Stimulated activated CD8-positive, alpha-beta memory T cell treated with anti-CD3 and anti-CD28 coated beads, Interleukin-2, amount 100 ng/mL, for 1 hour (primary cell): Measurements from ENCODE around the gene FOXB1.
A peak's percentile ranks its signal among the peaks of the same experiment; 100 is the strongest.

Source experiments
- DNase-seq, 2 donors: peaks; one replicate each; pipeline ENCODE4 v3.0.0-alpha.2; 2020; ENCODE audit warnings: low read depth in 2 of 2

The FOXB1 gene

GRCh38 chr15:60004009-60004845 is at the start of gene FOXB1:
FOXB1 (plus strand) TSS chr15:60004311; CDS start chr15:60004964, 653 bp downstream.
- DNase-seq = no peak

- no peak for DNase-seq
Measured at GRCh38 chr15:59958288-59958687, 45.8 kb upstream of the FOXB1 start.

- no peak for DNase-seq
Measured at GRCh38 chr15:59960318-59960717, 43.8 kb upstream of the FOXB1 start.

GRCh38 chr15:59963322-59963721 is 40.8 kb upstream of the FOXB1 start:
- DNase-seq = no peak

- DNase-seq = no peak
Measured at GRCh38 chr15:59963925-59964324, 40.2 kb upstream of the FOXB1 start.

GRCh38 chr15:59965741-59966140 is 38.4 kb upstream of the FOXB1 start:
- no peak for DNase-seq

GRCh38 chr15:59966262-59966661 is 37.8 kb upstream of the FOXB1 start:
- DNase-seq = no peak

GRCh38 chr15:59968314-59968713 is 35.8 kb upstream of the FOXB1 start:
- DNase-seq = no peak

GRCh38 chr15:59972241-59972640 is 31.9 kb upstream of the FOXB1 start:
- DNase-seq = no peak

GRCh38 chr15:59976480-59977271 is 27.4 kb upstream of the FOXB1 start:
- DNase-seq = peak in 1 of 2 donors; percentile 8

GRCh38 chr15:59991834-59992233 is 12.3 kb upstream of the FOXB1 start:
- no peak for DNase-seq

GRCh38 chr15:59993041-59993750 is 10.9 kb upstream of the FOXB1 start:
- no peak for DNase-seq

GRCh38 chr15:59993950-59994401 is 10.1 kb upstream of the FOXB1 start:
- no peak for DNase-seq

GRCh38 chr15:59994526-59994887 is 9.6 kb upstream of the FOXB1 start:
- no peak for DNase-seq

GRCh38 chr15:59994888-59995557 is 9.1 kb upstream of the FOXB1 start:
- DNase-seq = no peak

- no peak for DNase-seq
Measured at GRCh38 chr15:59995568-59996297, 8.4 kb upstream of the FOXB1 start.

GRCh38 chr15:59996298-59997041 is 7.6 kb upstream of the FOXB1 start:
- no peak for DNase-seq

- DNase-seq = peak in 1 of 2 donors; percentile 31
Measured at GRCh38 chr15:59997070-59997701, 6.9 kb upstream of the FOXB1 start.

GRCh38 chr15:59998305-59998949 is 5.7 kb upstream of the FOXB1 start:
- no peak for DNase-seq
